NCI-H2107 treated with DMSO at 0.1 percent for 48 hours (cell line): Measurements from ENCODE around the gene DHRSX.
"Not testable (repeated sequence)": the region's sequence is repeated elsewhere in the genome, so short reads cannot be mapped to it uniquely, and the experiment has no call there.

Experiments used
- DNase-seq: peaks from one replicate; lab custom pipeline; 2025; ENCODE audit not compliant: unreplicated experiment; lab: John Stamatoyannopoulos, UW

The DHRSX gene

GRCh38 chrX:2427147-2427546 lies 73.6 kb downstream of the DHRSX start:
- DNase-seq = no peak

- DNase-seq = no peak
Measured at GRCh38 chrX:2426289-2426882, 74.4 kb downstream of the DHRSX start.

GRCh38 chrX:2425286-2426071 lies 75.3 kb downstream of the DHRSX start:
- no peak for DNase-seq

- DNase-seq = no peak
Measured at GRCh38 chrX:2424317-2424716, 76.5 kb downstream of the DHRSX start.

GRCh38 chrX:2423899-2424298 lies 76.9 kb downstream of the DHRSX start:
- no peak for DNase-seq

- no peak for DNase-seq
Measured at GRCh38 chrX:2423282-2423681, 77.5 kb downstream of the DHRSX start.

- not testable (repeated sequence) for DNase-seq
Measured at GRCh38 chrX:2419418-2419817, 81.4 kb downstream of the DHRSX start.

- DNase-seq = no peak
Measured at GRCh38 chrX:2418000-2418399, 82.8 kb downstream of the DHRSX start.

GRCh38 chrX:2416851-2417604 lies 83.7 kb downstream of the DHRSX start:
- DNase-seq = no peak

GRCh38 chrX:2414384-2414783 lies 86.4 kb downstream of the DHRSX start:
- DNase-seq = no peak

- DNase-seq = no peak
Measured at GRCh38 chrX:2413969-2414368, 86.8 kb downstream of the DHRSX start.

GRCh38 chrX:2412131-2412530 lies 88.6 kb downstream of the DHRSX start:
- no peak for DNase-seq

GRCh38 chrX:2410279-2411020 lies 90.3 kb downstream of the DHRSX start:
- no peak for DNase-seq

GRCh38 chrX:2409796-2410195 lies 91.0 kb downstream of the DHRSX start:
- no peak for DNase-seq

- no peak for DNase-seq
Measured at GRCh38 chrX:2408856-2409255, 91.9 kb downstream of the DHRSX start.

GRCh38 chrX:2406891-2407518 lies 93.8 kb downstream of the DHRSX start:
- DNase-seq = no peak

- no peak for DNase-seq
Measured at GRCh38 chrX:2404776-2405175, 96.0 kb downstream of the DHRSX start.

- no peak for DNase-seq
Measured at GRCh38 chrX:2402361-2402690, 98.5 kb downstream of the DHRSX start.

GRCh38 chrX:2401590-2402360 lies 99.0 kb downstream of the DHRSX start:
- DNase-seq = no peak

- no peak for DNase-seq
Measured at GRCh38 chrX:2401201-2401589, 99.6 kb downstream of the DHRSX start.
